ENCODE results near the gene FIGNL2. TPM values are rescaled to one million over a fixed set of nuclear protein-coding genes. Genes with fewer than 3 reads are reported as not detected.

FIGNL2 gene
- total RNA-seq, 1 experiment from 2014 or later, result 0.27 TPM

GRCh38 chr12:51869496-51869865, 21.0 kb upstream of the FIGNL2 start:
- Histone ChIP-seq H3K36me3 (ENCODE audit: control insufficient read depth in 1 of 2, insufficient read depth in 2 of 2, low read length in 2 of 2) (no peaks in the 10 kb centered on the region), H3K27me3 (ENCODE audit: insufficient read depth, low read length) (no peaks in the 10 kb centered on the region), H3K4me3 (replicated peaks in 1 of 2; ENCODE audit: low read depth in 1 of 2, low read length in 2 of 2) (no peak overlapping the region), H3K27ac (ENCODE audit: low read depth, low read length) (no peak overlapping the region), H4K20me1 (ENCODE audit: insufficient read depth) (no peaks in the 10 kb centered on the region), H3K4me1 (ENCODE audit: control insufficient read depth in 1 of 2, insufficient read depth in 2 of 2, low read length in 2 of 2) (peaks cover 0 to 6% of the 10 kb centered on the region in 2 experiments; a peak in 1 of 4 replicates), H2AFZ (ENCODE audit: low read depth, low read length, poor library complexity, severe bottlenecking) (no peak overlapping the region), H3K9ac (ENCODE audit: low read length) (no peak overlapping the region), H3K4me2 (ENCODE audit: low read length) (no peak overlapping the region), H3K9me2 (ENCODE audit: insufficient read depth) (no peaks in the 10 kb centered on the region), H3K9me3 (ENCODE audit: control insufficient read depth in 1 of 2, insufficient read depth in 1 of 2, low read depth in 1 of 2, low read length in 2 of 2) (no peaks in the 10 kb centered on the region), H3K79me2 (ENCODE audit: insufficient read depth, low read length) (no peaks in the 10 kb centered on the region)
- no TSS peak for BruUV-seq (replicated peaks)
- RAD21 ChIA-PET (ENCODE audit: low non-redundant PET in 1 of 2, low total read pairs in 2 of 2, uncharacterized antibody in 2 of 2, unreplicated experiment in 2 of 2), result no interaction called here
- CTCF ChIA-PET, result interaction anchor here (2.1 kb wide), 1 partner anchor 448 kb away, joined by 5 read pairs; no protein-coding TSS in a partner anchor
- no peak for TF ChIP-seq CEBPB (IDR thresholded peaks at IDR 0.05; ENCODE audit: low read depth)
- no peak for TF ChIP-seq FOSL1 (IDR thresholded peaks at IDR 0.05; ENCODE audit: low read depth)
- TF ChIP-seq CBX3 (IDR thresholded peaks at IDR 0.05; ENCODE audit: low read depth), result no peak
- TF ChIP-seq, protein P1, sequence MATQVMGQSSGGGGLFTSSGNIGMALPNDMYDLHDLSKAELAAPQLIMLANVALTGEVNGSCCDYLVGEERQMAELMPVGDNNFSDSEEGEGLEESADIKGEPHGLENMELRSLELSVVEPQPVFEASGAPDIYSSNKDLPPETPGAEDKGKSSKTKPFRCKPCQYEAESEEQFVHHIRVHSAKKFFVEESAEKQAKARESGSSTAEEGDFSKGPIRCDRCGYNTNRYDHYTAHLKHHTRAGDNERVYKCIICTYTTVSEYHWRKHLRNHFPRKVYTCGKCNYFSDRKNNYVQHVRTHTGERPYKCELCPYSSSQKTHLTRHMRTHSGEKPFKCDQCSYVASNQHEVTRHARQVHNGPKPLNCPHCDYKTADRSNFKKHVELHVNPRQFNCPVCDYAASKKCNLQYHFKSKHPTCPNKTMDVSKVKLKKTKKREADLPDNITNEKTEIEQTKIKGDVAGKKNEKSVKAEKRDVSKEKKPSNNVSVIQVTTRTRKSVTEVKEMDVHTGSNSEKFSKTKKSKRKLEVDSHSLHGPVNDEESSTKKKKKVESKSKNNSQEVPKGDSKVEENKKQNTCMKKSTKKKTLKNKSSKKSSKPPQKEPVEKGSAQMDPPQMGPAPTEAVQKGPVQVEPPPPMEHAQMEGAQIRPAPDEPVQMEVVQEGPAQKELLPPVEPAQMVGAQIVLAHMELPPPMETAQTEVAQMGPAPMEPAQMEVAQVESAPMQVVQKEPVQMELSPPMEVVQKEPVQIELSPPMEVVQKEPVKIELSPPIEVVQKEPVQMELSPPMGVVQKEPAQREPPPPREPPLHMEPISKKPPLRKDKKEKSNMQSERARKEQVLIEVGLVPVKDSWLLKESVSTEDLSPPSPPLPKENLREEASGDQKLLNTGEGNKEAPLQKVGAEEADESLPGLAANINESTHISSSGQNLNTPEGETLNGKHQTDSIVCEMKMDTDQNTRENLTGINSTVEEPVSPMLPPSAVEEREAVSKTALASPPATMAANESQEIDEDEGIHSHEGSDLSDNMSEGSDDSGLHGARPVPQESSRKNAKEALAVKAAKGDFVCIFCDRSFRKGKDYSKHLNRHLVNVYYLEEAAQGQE (IDR thresholded peaks at IDR 0.05; ENCODE audit: low read depth), result no peak
- TF ChIP-seq ATF3 (IDR thresholded peaks at IDR 0.05), result no peak
- TF ChIP-seq, protein P2, sequence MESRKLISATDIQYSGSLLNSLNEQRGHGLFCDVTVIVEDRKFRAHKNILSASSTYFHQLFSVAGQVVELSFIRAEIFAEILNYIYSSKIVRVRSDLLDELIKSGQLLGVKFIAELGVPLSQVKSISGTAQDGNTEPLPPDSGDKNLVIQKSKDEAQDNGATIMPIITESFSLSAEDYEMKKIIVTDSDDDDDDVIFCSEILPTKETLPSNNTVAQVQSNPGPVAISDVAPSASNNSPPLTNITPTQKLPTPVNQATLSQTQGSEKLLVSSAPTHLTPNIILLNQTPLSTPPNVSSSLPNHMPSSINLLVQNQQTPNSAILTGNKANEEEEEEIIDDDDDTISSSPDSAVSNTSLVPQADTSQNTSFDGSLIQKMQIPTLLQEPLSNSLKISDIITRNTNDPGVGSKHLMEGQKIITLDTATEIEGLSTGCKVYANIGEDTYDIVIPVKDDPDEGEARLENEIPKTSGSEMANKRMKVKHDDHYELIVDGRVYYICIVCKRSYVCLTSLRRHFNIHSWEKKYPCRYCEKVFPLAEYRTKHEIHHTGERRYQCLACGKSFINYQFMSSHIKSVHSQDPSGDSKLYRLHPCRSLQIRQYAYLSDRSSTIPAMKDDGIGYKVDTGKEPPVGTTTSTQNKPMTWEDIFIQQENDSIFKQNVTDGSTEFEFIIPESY (IDR thresholded peaks at IDR 0.05; ENCODE audit: extremely low read depth, insufficient replicate concordance, low read length), result no peak
- TF ChIP-seq CTCF (IDR thresholded peaks at IDR 0.05 in 2 of 3, conservative IDR thresholded peaks at IDR 0.05 in 1 of 3; ENCODE audit: borderline replicate concordance in 1 of 3, insufficient read depth in 1 of 3, low read depth in 2 of 3, low read length in 2 of 3), result no peak
- no peak for TF ChIP-seq SP1 (IDR thresholded peaks at IDR 0.05; ENCODE audit: low read depth)
- no peak for TF ChIP-seq RAD21 (IDR thresholded peaks at IDR 0.05; ENCODE audit: low read depth)
- TF ChIP-seq SRF (IDR thresholded peaks at IDR 0.05; ENCODE audit: low read depth), result no peak
- no peak for TF ChIP-seq ELF1 (IDR thresholded peaks at IDR 0.05; ENCODE audit: borderline replicate concordance, low read depth)
- no peak for TF ChIP-seq EZH2phosphoT487 (IDR thresholded peaks at IDR 0.05; ENCODE audit: borderline replicate concordance)
- TF ChIP-seq POLR2A (IDR thresholded peaks at IDR 0.05; ENCODE audit: borderline replicate concordance, extremely low read depth, insufficient read depth, insufficient read length), result no peak
- TF ChIP-seq YY1 (IDR thresholded peaks at IDR 0.05; ENCODE audit: extremely low read depth, insufficient replicate concordance, low read depth, low read length), result no peak
- TF ChIP-seq JUND (IDR thresholded peaks at IDR 0.05), result no peak
- TF ChIP-seq, protein P3, sequence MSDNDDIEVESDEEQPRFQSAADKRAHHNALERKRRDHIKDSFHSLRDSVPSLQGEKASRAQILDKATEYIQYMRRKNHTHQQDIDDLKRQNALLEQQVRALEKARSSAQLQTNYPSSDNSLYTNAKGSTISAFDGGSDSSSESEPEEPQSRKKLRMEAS (IDR thresholded peaks at IDR 0.05), result no peak
- TF ChIP-seq EGR1 (IDR thresholded peaks at IDR 0.05; ENCODE audit: low read depth), result no peak
- no peak for TF ChIP-seq ZFX (IDR thresholded peaks at IDR 0.05)
- TF ChIP-seq EZH2 (IDR thresholded peaks at IDR 0.05), result no peak
- DNase-seq (ENCODE audit: low read depth, low spot score) (no peak), ATAC-seq (no peak)
- POLR2A ChIA-PET, result no interaction called here
- intact Hi-C loops (cut with micrococcal nuclease), result no loop called here
